Lung (tissue), 12 donors: ENCODE results near the gene ULK3. TPM values are rescaled to one million over a fixed set of nuclear protein-coding genes. Genes with fewer than 3 reads are reported as not detected.

Experiments
- ATAC-seq: fragments of 200-7000 bp; cut with Tn5 transposase; one replicate; pipeline ENCODE4 v1.9.1; 2020; ENCODE audit warnings: moderate number of reproducible peaks; ENCODE audit not compliant: insufficient read depth, low FRiP score
- DNase-seq, 3 donors: peaks; one replicate each; pipeline ENCODE4 v3.0.0-alpha.2; 2013 to 2017
- H3K27ac ChIP-seq, 2 donors: one replicate each; pipeline ENCODE4 v1.5.1; 2013; ENCODE audit warnings: mild to moderate bottlenecking in 2 of 2, moderate library complexity in 2 of 2, control low read depth in 1 of 2, inconsistent platforms in 1 of 2, low read depth in 1 of 2, low read length in 1 of 2
- H3K27me3 ChIP-seq, 3 donors: one replicate each; pipeline ENCODE4 v1.5.1; 2013; ENCODE audit warnings: low read length in 2 of 3; ENCODE audit not compliant: control insufficient read depth in 3 of 3, insufficient read depth in 3 of 3
- H3K36me3 ChIP-seq, 4 donors: one replicate each; pipeline ENCODE4 v1.5.1; 2013; ENCODE audit warnings: low read length in 4 of 4, mild to moderate bottlenecking in 1 of 4, moderate library complexity in 1 of 4; ENCODE audit not compliant: control insufficient read depth in 4 of 4, insufficient read depth in 4 of 4
- H3K4me1 ChIP-seq, 5 donors: one replicate each; pipeline ENCODE4 v1.5.1; 2013; ENCODE audit warnings: low read length in 5 of 5, mild to moderate bottlenecking in 2 of 5, moderate library complexity in 1 of 5; ENCODE audit not compliant: control insufficient read depth in 5 of 5, insufficient read depth in 5 of 5
- H3K4me3 ChIP-seq: one replicate; pipeline ENCODE4 v1.5.1; 2013; ENCODE audit warnings: mild to moderate bottlenecking, control low read depth, moderate library complexity
- H3K9ac ChIP-seq, 2 donors: one replicate each; pipeline ENCODE4 v1.5.1; 2013; ENCODE audit warnings: low read length in 2 of 2, control low read depth in 1 of 2; ENCODE audit not compliant: insufficient read depth in 1 of 2
- H3K9me3 ChIP-seq, 4 donors: one replicate each; pipeline ENCODE4 v1.5.1; 2013; ENCODE audit warnings: low read length in 3 of 4, mild to moderate bottlenecking in 1 of 4, moderate library complexity in 1 of 4; ENCODE audit not compliant: control insufficient read depth in 4 of 4, insufficient read depth in 3 of 4
- WGBS, 2 donors: extraction: QIAGEN DNeasy Blood & Tissue Kit; methylation state at CpG; one replicate each; pipeline ENCODE4 v1.1.7; 2013; 5-methylcytosine and 5-hydroxymethylcytosine counted together
- polyA plus RNA-seq, 2 donors: library from polyadenylated mRNA; stranded (reverse); fragments of 200-250 nt; gene quantifications; one replicate each; pipeline ENCODE4 v1.2.1, GENCODE V29; 2013
- total RNA-seq, 2 donors: library from RNA; depleted of rRNA in 1 of 2; stranded (reverse); fragments of >200 nt in 1 of 2; gene quantifications; one replicate each; pipeline ENCODE4 v1.2.1, GENCODE V29; 2014 to 2021
- TF ChIP-seq, protein P1 (sequence below): IDR thresholded peaks from 2 replicates; pipeline ENCODE4 v1.5.1; 2012; ENCODE audit warnings: mild to moderate bottlenecking; ENCODE audit errors: control extremely low read depth, extremely low read depth
- donor health status: control.
- donor health status: control.
- donor health status: Bipolar disorder and iron deficiency.
- donor health status: healthy.
- donor health status: DM: yes; HTN: yes; CAD: no.

Gene ULK3
- total and polyA plus RNA-seq, 4 donors: 20.6 to 54.5 (median 38.7) TPM

- ATAC-seq (no peak), DNase-seq (no peak)
- Histone ChIP-seq H3K36me3 (peaks cover 3 to 50% (median 9%) of the 10 kb centered on the region in 4 donors), H3K27ac (peak overlapping the region in 1 of 2 donors; percentile 20), H3K27me3 (no peaks in the 10 kb centered on the region), H3K4me1 (peaks cover 0 to 6% (median 0%) of the 10 kb centered on the region in 5 donors), H3K9me3 (no peaks in the 10 kb centered on the region), H3K4me3 (no peak overlapping the region), H3K9ac (no peak overlapping the region)
- 84% methylated on average over 16 of the region's 16 CpGs for WGBS, 2 donors
- TF ChIP-seq, protein P1, sequence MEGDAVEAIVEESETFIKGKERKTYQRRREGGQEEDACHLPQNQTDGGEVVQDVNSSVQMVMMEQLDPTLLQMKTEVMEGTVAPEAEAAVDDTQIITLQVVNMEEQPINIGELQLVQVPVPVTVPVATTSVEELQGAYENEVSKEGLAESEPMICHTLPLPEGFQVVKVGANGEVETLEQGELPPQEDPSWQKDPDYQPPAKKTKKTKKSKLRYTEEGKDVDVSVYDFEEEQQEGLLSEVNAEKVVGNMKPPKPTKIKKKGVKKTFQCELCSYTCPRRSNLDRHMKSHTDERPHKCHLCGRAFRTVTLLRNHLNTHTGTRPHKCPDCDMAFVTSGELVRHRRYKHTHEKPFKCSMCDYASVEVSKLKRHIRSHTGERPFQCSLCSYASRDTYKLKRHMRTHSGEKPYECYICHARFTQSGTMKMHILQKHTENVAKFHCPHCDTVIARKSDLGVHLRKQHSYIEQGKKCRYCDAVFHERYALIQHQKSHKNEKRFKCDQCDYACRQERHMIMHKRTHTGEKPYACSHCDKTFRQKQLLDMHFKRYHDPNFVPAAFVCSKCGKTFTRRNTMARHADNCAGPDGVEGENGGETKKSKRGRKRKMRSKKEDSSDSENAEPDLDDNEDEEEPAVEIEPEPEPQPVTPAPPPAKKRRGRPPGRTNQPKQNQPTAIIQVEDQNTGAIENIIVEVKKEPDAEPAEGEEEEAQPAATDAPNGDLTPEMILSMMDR: no peak
Measured at GRCh38 chr15:74799255-74799855, 43.6 kb downstream of the ULK3 start.

DNA sequence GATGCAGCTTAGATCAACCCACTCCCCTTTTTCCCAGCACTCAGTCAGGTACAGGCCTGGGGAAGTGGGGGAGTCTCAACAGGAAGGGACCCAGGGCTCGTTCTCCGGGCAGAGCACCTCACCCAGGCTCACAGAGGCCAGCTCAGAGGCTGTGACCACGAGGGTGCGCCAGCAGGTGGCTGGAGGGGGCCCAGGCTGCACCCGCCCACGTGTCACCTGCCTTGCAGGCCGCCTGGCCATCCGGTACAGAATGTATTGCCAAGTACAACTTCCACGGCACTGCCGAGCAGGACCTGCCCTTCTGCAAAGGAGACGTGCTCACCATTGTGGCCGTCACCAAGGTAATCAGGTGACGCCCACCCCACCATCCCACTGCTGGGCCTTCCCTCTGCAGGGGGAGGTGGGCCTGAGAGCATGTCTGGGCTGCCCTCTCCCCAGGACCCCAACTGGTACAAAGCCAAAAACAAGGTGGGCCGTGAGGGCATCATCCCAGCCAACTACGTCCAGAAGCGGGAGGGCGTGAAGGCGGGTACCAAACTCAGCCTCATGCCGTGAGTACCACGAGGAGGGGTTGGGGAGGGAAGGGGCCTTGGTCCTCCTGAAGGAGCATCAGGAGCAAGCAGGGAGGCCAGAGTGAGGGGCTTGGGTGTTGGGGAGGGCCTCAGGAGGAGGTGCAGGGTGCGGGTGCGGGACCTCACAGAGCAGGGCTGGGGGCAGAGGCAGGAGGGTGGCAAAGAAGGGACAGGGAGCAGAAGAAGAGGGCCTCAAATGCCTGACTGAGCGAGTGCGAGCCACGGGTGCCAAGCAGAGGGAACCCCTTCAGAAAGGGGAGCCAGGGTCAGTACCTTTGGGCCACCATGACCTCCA is 44.3 kb downstream of the ULK3 start:
- no peaks in the 10 kb centered on the region for H3K9me3 ChIP-seq
- H3K36me3 ChIP-seq: peaks cover under 1 to 47% (median 8%) of the 10 kb centered on the region in 4 donors
- DNase-seq (no peak), ATAC-seq (no peak)
- no peak overlapping the region for H3K9ac ChIP-seq
- no peak overlapping the region for H3K4me3 ChIP-seq
- no peaks in the 10 kb centered on the region for H3K27me3 ChIP-seq
- TF ChIP-seq, protein P1: no peak
- 81 to 84% methylated on average over 25 of the region's 25 CpGs for WGBS, 2 donors
- peaks cover 0 to 7% (median 0%) of the 10 kb centered on the region in 5 donors for H3K4me1 ChIP-seq
- H3K27ac ChIP-seq: no peak overlapping the region

DNA sequence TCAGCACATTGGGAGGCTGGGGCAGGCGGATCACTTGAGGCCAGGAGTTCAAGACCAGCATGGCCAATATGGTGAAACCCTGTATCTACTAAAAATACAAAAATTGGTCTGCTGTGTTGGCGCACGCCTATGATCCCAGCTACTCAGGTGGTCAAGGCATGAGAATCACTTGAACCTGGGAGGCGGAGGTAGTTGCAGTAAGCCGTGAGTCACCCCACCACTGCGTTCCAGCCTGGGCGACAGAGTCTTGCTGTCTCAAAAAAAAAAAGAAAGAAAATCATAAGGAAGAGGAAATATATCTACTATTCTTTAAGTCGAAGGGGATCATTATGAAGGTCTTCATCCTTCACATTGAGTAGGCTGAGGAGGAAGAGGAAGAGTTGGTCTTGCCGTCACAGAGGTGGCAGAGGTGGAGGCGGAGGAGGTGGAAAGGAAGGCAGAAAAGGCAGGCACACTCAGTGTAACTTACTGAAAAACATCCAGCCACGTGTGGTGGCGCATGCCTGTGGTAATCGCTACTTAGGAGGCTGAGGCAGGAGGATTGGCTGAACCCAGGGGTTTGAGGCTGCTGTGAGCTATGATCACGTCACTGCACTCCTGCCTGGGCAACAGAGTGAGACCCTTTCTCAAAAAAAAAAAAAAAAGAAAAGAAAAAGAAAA is 46.9 kb downstream of the ULK3 start:
- TF ChIP-seq, protein P1: no peak
- no peak for ATAC-seq
- Histone ChIP-seq H3K4me3 (no peak overlapping the region), H3K36me3 (peaks cover 0 to 24% (median 4%) of the 10 kb centered on the region in 4 donors), H3K4me1 (peaks cover 0 to 17% (median 0%) of the 10 kb centered on the region in 5 donors), H3K27ac (no peak overlapping the region), H3K9me3 (no peaks in the 10 kb centered on the region), H3K27me3 (no peaks in the 10 kb centered on the region), H3K9ac (no peak overlapping the region)
- no peak for DNase-seq
- WGBS, 2 donors: 86 to 88% methylated on average over 14 of the region's 14 CpGs
